GM12878 (cell line): Measurements from ENCODE around the gene SCEL. TPM values are rescaled to one million over a fixed set of nuclear protein-coding genes. Genes with fewer than 3 reads are reported as not detected.

Experiments used
- ATAC-seq: fragments of 200-7000 bp; cut with Tn5 transposase; 3 replicates; pipeline ENCODE4 v1.9.1; 2020; ENCODE audit warnings: mild to moderate bottlenecking, moderate library complexity
- BruUV-seq: library from RNA; stranded (reverse); fragments of 400-500 nt; replicated peaks from 2 replicates; lab custom pipeline; 2021; lab: Mats Ljungman, UMichigan
- CTCF ChIA-PET: fragments of 300-600 bp; sonication (Branson Sonifier 250); formaldehyde crosslinking; extraction: SDS; loops from one replicate; lab custom pipeline; 2021; ENCODE audit warnings: inconsistent platforms; lab: Yijun Ruan, JAX
- POLR2A ChIA-PET: fragments of 350-600 bp; formaldehyde crosslinking; extraction: SDS; loops from one replicate; lab custom pipeline; 2021; ENCODE audit warnings: inconsistent platforms; lab: Charles Lee
- RAD21 ChIA-PET: fragments of 300-600 bp; sonication (Branson Sonifier 250); formaldehyde crosslinking; loops from one replicate; lab custom pipeline; 2023; ENCODE audit warnings: antibody characterized with exemption; ENCODE audit not compliant: unreplicated experiment; lab: Charles Lee
- SMC1A ChIA-PET: fragments of 300-600 bp; sonication (Branson Sonifier 250); formaldehyde crosslinking; loops from one replicate; lab custom pipeline; 2023; ENCODE audit not compliant: unreplicated experiment, uncharacterized antibody; lab: Charles Lee
- DNase-seq: peaks from one replicate; pipeline ENCODE4 v3.0.0-alpha.2; 2011; ENCODE audit warnings: low read depth, low spot score
- FAIRE-seq: peaks from 3 replicates; lab custom pipeline; 2011; peaks lifted over from hg19 to GRCh38; lab: Jason Lieb, UNC
- H2AFZ ChIP-seq: 2 replicates; pipeline ENCODE4 v1.6.0; 2011; ENCODE audit warnings: low read depth, low read length, control low read depth; ENCODE audit not compliant: control insufficient read depth
- H3K27ac ChIP-seq: 2 replicates; pipeline ENCODE4 v1.5.1; 2011; ENCODE audit warnings: control low read depth; ENCODE audit not compliant: control insufficient read depth, insufficient read depth
- H3K27me3 ChIP-seq, 2 experiments: replicated peaks in 1 of 2; 2 replicates each; pipeline versions ENCODE4 v1.6.0 to v1.6.1; 2011; ENCODE audit warnings: low read length in 1 of 2; ENCODE audit not compliant: control insufficient read depth in 2 of 2, insufficient read depth in 2 of 2
- H3K36me3 ChIP-seq, 2 experiments: 2 replicates each; pipeline ENCODE4 v1.5.1; 2011; ENCODE audit warnings: low read length in 1 of 2; ENCODE audit not compliant: control insufficient read depth in 2 of 2, insufficient read depth in 2 of 2
- H3K4me1 ChIP-seq: 2 replicates; pipeline ENCODE4 v1.6.1; 2011; ENCODE audit warnings: mild to moderate bottlenecking, low read length, moderate library complexity, mixed read lengths; ENCODE audit not compliant: control insufficient read depth, insufficient read depth
- H3K4me2 ChIP-seq: 2 replicates; pipeline ENCODE4 v1.6.0; 2011; ENCODE audit warnings: control low read depth; ENCODE audit not compliant: control insufficient read depth, insufficient read depth
- H3K4me3 ChIP-seq: fragments of 200-600 bp; sonication (generic); 2 replicates; pipeline ENCODE4 v1.5.1; 2016
- H3K79me2 ChIP-seq: 2 replicates; pipeline ENCODE4 v1.6.0; 2011; ENCODE audit warnings: low read length; ENCODE audit not compliant: control insufficient read depth, insufficient read depth
- H3K9ac ChIP-seq: 2 replicates; pipeline ENCODE4 v1.8.0; 2011; ENCODE audit warnings: low read length, control low read depth, mixed read lengths; ENCODE audit not compliant: control insufficient read depth, insufficient read depth
- H3K9me3 ChIP-seq: replicated peaks from 3 replicates; pipeline ENCODE4 v1.5.1; 2011; ENCODE audit warnings: mild to moderate bottlenecking, low read length; ENCODE audit not compliant: control insufficient read depth, insufficient read depth
- H4K20me1 ChIP-seq: 2 replicates; pipeline ENCODE4 v1.6.0; 2011; ENCODE audit not compliant: control insufficient read depth, insufficient read depth
- ASH2L ChIP-seq: fragments of 300-600, 200-600 bp; sonication (generic); IDR thresholded peaks from 2 replicates; pipeline ENCODE4 v1.6.1; 2017; ENCODE audit warnings: low read depth, mild to moderate bottlenecking, borderline replicate concordance
- BCL3 ChIP-seq: IDR thresholded peaks from 2 replicates; pipeline ENCODE4 v1.6.1; 2011; ENCODE audit warnings: borderline replicate concordance, low read depth, mild to moderate bottlenecking, moderate library complexity, low read length; ENCODE audit not compliant: insufficient read depth, poor library complexity, severe bottlenecking
- CREM ChIP-seq: IDR thresholded peaks from 2 replicates; pipeline ENCODE4 v1.6.1; 2014; ENCODE audit warnings: antibody characterized with exemption, low read depth
- CTCF ChIP-seq, 3 experiments: IDR thresholded peaks in 2 of 3; conservative IDR thresholded peaks in 1 of 3; 2 replicates each; pipeline ENCODE4 v1.5.1; 2011; ENCODE audit warnings: low read depth in 3 of 3, low read length in 3 of 3, mild to moderate bottlenecking in 3 of 3, control low read depth in 2 of 3, moderate library complexity in 2 of 3, inconsistent platforms in 1 of 3, mixed read lengths in 1 of 3; ENCODE audit not compliant: control insufficient read depth in 2 of 3, insufficient read depth in 1 of 3; ENCODE audit errors: extremely low read depth in 1 of 3
- EZH2 ChIP-seq: IDR thresholded peaks from 2 replicates; pipeline ENCODE4 v1.6.1; 2012; ENCODE audit warnings: low read depth, mild to moderate bottlenecking, control low read depth, inconsistent platforms, low read length, borderline replicate concordance; ENCODE audit not compliant: control insufficient read depth
- GATAD2B ChIP-seq: fragments of 450-650 bp; conservative IDR thresholded peaks from 2 replicates; pipeline ENCODE4 v1.6.1; 2017; ENCODE audit warnings: low read depth, mild to moderate bottlenecking, moderate library complexity
- IKZF1 ChIP-seq: fragments of 450-650 bp; conservative IDR thresholded peaks from 2 replicates; pipeline ENCODE4 v1.6.1; 2017; ENCODE audit warnings: antibody characterized with exemption, mild to moderate bottlenecking
- JUND ChIP-seq: IDR thresholded peaks from 2 replicates; pipeline ENCODE4 v1.6.1; 2012; ENCODE audit warnings: low read depth, mild to moderate bottlenecking, low read length, improper control_type of control experiment, moderate library complexity
- NFYA ChIP-seq: IDR thresholded peaks from 2 replicates; pipeline ENCODE4 v1.6.1; 2011; ENCODE audit warnings: low read depth, mild to moderate bottlenecking, low read length, improper control_type of control experiment, borderline replicate concordance
- RAD21 ChIP-seq: IDR thresholded peaks from 2 replicates; pipeline ENCODE4 v1.6.1; 2011; ENCODE audit warnings: mild to moderate bottlenecking, low read depth, low read length, moderate library complexity; ENCODE audit not compliant: insufficient read depth
- RCOR1 ChIP-seq: conservative IDR thresholded peaks from 2 replicates; pipeline ENCODE4 v1.6.1; 2012; ENCODE audit warnings: low read depth, low read length, improper control_type of control experiment
- SREBF2 ChIP-seq: IDR thresholded peaks from 2 replicates; pipeline ENCODE4 v1.6.1; 2012; ENCODE audit warnings: mild to moderate bottlenecking, low read length
- TCF12 ChIP-seq: IDR thresholded peaks from 2 replicates; pipeline ENCODE4 v1.6.1; 2011; ENCODE audit warnings: low read depth, mild to moderate bottlenecking, low read length
- YY1 ChIP-seq: IDR thresholded peaks from 2 replicates; pipeline ENCODE4 v1.6.1; 2011; ENCODE audit warnings: low read depth, mild to moderate bottlenecking, low read length
- ZBTB40 ChIP-seq: fragments of 450-650 bp; IDR thresholded peaks from 2 replicates; pipeline ENCODE4 v1.6.1; 2016; ENCODE audit warnings: mild to moderate bottlenecking, moderate library complexity, borderline replicate concordance
- WGBS: methylation state at CpG from one replicate; pipeline ENCODE4 v1.1.6; 2016; ENCODE audit warnings: low lambda C conversion rate; ENCODE audit not compliant: insufficient replicate concordance, insufficient coverage; ENCODE audit errors: missing lambda C conversion rate; 5-methylcytosine and 5-hydroxymethylcytosine counted together
- in situ Hi-C: fragments of 300-500 bp; cut with MboI; formaldehyde crosslinking; loops from 9 replicates; pipeline ENCODE4 v1.14.3; 2018; ENCODE audit warnings: mixed read lengths
- intact Hi-C: fragments of 100-400 bp; cut with micrococcal nuclease; formaldehyde crosslinking; loops from one replicate; pipeline ENCODE4 v1.14.2; 2022; ENCODE audit not compliant: unreplicated experiment
- polyA plus RNA-seq, 11 experiments: library from polyadenylated mRNA; depleted of rRNA in 4 of 11; unstranded in 6 of 11; stranded (reverse) in 5 of 11; fragments of >200 nt; fragmentation: Nextera tagmentation in 4 of 11; fragmentation: Illumina TruSeq in 1 of 11; extraction: Ambion mirVana in 4 of 11; extraction: Trizol in 1 of 11; gene quantifications; 1 replicate in 1 of 11; 2 replicates in 10 of 11; pipeline versions ENCODE4 v1.2.1 to v1.2.3, GENCODE V29; 2011 to 2016; ENCODE audit warnings: inconsistent platforms in 2 of 11, missing spikeins in 2 of 11, low read depth in 1 of 11
- total RNA-seq, 4 experiments: library from RNA; depleted of rRNA in 3 of 4; stranded (reverse); fragments of >200 nt in 3 of 4; fragmentation: Illumina TruSeq in 1 of 4; extraction: Trizol in 1 of 4; gene quantifications; 2 replicates each; pipeline versions ENCODE4 v1.2.1 to v1.2.3, GENCODE V29; 2013 to 2021

The SCEL gene
- total and polyA plus RNA-seq, 10 of the 15 experiments (the other 5 are each of a cell fraction or from before 2014, with no cell fraction given), result 0.09 to 0.68 (median 0.16) TPM; not detected in 1

DNA sequence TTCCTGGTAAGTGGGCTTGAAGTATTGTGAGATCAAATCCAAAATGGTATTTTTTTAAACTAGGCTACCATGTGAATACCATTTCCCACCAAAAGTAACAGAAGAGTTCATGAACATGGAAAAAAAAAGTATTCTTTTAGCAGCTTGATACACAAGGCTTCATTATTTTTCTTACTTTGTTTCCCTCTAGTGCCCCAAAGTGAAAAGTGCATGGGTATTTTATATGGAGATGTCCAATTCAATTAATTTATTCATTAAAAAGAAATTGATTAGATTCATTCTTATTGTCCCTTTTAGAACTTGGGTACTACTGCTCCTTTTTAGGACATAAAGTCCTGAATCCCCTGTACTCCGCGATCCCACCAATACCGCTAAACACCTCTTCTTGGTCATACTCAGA lies 28.6 kb upstream of the SCEL start:
- ChIA-PET RAD21 (interaction anchor here (1.1 to 1.4 kb wide), 3 partner anchors 14 to 417 kb away, joined by 3 to 7 read pairs (median 3); no protein-coding TSS in a partner anchor), CTCF (interaction anchor here (0.8 to 3.2 kb wide), 9 partner anchors 9 to 386 kb away, joined by 3 to 15 read pairs (median 4); partner anchors contain the start of gene SCEL), SMC1A (interaction anchor here (0.7 to 2.8 kb wide), 5 partner anchors 28 to 388 kb away, joined by 3 to 13 read pairs (median 4); no protein-coding TSS in a partner anchor), POLR2A (no interaction called here)
- in situ Hi-C loops, result no loop called here
- Histone ChIP-seq H3K36me3 (no peaks in the 10 kb centered on the region), H3K27me3 (no peaks in the 10 kb centered on the region), H3K9me3 (no peaks in the 10 kb centered on the region), H3K4me1 (peaks cover 17% of the 10 kb centered on the region), H4K20me1 (no peaks in the 10 kb centered on the region), H3K79me2 (no peaks in the 10 kb centered on the region), H3K4me3 (no peak overlapping the region), H3K9ac (no peak overlapping the region), H2AFZ (no peak overlapping the region), H3K4me2 (no peak overlapping the region), H3K27ac (no peak overlapping the region)
- FAIRE-seq (no peak), ATAC-seq (no peak), DNase-seq (no peak)
- intact Hi-C loops, result no loop called here
- BruUV-seq, result no TSS peak
- 98% methylated on average over 3 of the region's 3 CpGs for WGBS
- TF ChIP-seq CTCF (IDR thresholded peaks at IDR 0.05 in 2 of 3, conservative IDR thresholded peaks at IDR 0.05 in 1 of 3; ENCODE audit: control insufficient read depth in 2 of 3, extremely low read depth in 1 of 3, insufficient read depth in 1 of 3, low read depth in 3 of 3, low read length in 3 of 3) (peak; percentile 16 to 32 (median 22); a peak in 3 of 6 replicates), GATAD2B (no peak), EZH2 (no peak), BCL3 (no peak), IKZF1 (no peak), NFYA (no peak), TCF12 (no peak), ZBTB40 (no peak), JUND (no peak), RAD21 (peak; percentile 18; the same call in 1 of the 2 replicates), SREBF2 (no peak), RCOR1 (no peak), YY1 (no peak), ASH2L (no peak), CREM (no peak)
